Activated T-helper 1 cell treated with Interleukin-2 at 50 U/mL for 16 hours (primary cell): ENCODE results near the gene DYRK1A.
"Not testable (repeated sequence)": the region's sequence is repeated elsewhere in the genome, so short reads cannot be mapped to it uniquely, and the experiment has no call there.

ENCODE experiments used
- DNase-seq: peaks from one replicate; pipeline ENCODE4 v3.0.0-alpha.2; 2020; ENCODE audit warnings: low read depth

The DYRK1A gene

GRCh38 chr21:37366482-37367316 is at the start of gene DYRK1A:
Gene DYRK1A, plus strand, starts transcription at chr21:37366773. Its CDS starts 53,602 bp downstream, at chr21:37420375.
- DNase-seq: peak; percentile 98

GRCh38 chr21:37319551-37319950 is 47.0 kb upstream of the DYRK1A start:
- no peak for DNase-seq

DNA sequence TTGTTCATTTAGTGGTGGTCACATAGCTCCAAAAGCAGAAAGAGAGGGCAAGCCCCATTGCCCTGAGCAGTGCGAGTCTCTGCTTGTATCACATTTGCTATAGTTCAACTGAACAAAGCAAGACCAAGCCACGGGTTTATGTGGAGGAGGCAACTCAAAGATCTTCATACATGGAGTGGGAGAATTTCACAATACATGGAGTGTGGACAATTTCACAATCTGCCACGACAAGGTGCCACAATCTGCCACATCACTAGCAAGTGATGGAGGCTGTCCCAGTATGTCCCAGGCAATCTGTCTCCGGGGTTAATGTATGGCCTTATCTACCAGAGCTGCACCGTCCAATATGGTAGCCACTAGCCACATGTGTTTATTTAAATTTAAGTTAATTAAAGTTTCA is 44.5 kb upstream of the DYRK1A start:
- no peak for DNase-seq

- no peak for DNase-seq
Observed at GRCh38 chr21:37324558-37324957, 42.0 kb upstream of the DYRK1A start.

GRCh38 chr21:37328147-37328546 is 38.4 kb upstream of the DYRK1A start:
- DNase-seq: not testable (repeated sequence)

DNA sequence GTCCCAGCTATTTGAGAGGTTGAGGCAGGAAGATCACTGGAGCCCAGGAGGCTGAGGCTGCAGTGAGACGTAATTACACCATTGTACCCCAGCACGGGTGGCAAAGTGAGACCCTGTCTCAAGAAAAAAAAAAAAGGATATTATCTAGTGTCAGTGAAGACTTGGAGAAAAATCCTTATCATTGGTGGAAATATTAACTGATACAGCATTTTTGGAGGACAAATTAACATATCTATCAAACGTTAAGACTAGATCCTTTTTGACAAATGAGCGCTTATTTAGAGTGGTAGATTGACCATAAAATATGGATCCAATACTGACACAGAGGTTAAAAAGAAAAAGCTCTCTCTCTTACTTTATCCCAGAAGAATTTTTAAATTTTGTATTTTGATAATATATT is 35.2 kb upstream of the DYRK1A start:
- no peak for DNase-seq

DNA sequence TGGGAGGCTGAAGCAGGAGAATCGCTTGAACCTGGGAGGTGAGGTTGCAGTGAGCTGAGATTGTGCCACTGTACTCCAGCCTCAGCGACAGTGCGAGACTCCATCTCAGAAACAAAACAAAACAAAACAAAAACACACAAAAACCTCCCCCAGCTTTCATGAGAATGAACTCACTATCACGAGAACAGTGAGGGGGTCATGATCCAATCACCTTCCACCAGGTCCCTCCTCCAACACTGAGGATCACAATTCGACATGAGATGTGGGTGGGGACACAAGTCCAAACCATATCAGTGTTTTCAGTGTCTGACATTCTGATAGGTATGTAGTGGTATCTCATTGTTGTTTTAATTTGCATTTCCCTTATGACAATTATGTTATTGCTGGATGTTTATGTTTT is 31.5 kb upstream of the DYRK1A start:
- DNase-seq: no peak

DNA sequence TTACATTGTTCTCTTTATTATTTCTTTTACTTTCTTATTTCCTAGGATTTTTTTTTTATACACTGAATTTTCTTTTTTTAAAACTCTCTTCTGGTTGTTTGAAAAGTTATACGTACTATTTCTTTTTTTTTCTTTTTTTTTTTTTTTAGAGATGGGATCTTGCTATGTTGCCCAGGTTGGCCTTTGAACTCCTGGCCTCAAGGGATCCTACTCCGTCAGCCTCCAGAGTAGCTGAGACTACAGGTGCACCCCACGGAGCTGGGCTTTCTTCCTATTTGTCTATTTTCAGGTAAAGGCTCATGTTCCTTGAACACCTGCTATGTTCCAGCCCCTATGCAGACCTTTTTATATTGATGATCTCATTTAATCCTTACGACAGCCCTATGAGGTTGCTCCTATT is 29.4 kb upstream of the DYRK1A start:
- DNase-seq: no peak

GRCh38 chr21:37337831-37338230 is 28.7 kb upstream of the DYRK1A start:
- no peak for DNase-seq

DNA sequence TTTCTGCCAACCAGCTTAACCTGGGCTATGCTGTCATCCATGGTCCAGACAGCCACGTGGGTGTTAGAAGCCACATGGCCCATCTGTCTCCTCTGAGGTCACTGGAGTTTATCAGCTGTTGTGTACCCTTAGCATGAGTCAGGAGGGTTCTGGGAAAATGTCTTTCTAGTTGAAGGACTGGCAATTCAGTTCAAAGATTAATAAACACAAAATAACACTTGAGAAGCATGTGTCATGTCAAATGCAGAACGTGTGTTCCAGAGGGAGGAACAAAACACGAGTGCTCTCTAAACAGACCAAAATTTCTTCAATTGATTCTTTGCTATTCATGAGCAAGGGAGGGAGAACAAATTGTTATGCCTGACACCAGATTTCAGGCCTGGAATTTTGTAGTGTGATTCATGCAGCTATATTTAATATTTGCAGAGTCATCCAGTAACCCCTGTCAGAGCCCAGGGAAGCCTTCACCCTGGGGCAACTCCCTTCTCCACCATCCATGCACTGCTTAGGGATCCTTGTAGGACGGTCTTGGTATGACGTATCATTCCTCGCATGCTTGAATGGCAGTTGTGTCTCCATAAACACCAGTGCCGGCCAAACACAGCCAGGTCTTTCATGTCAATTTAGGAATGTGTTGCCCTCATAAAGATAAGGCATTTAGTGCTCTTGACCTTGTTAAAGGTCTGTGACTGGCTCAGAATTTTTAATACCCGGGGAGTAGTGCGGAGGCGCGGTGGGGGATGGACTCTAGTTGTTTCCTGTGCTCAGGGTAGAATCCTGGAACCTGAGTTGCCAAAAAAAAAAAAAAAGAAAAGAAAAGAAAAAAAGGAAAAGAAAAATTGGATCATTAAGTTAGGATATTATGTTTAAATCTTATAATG is 27.7 kb upstream of the DYRK1A start:
- no peak for DNase-seq

DNA sequence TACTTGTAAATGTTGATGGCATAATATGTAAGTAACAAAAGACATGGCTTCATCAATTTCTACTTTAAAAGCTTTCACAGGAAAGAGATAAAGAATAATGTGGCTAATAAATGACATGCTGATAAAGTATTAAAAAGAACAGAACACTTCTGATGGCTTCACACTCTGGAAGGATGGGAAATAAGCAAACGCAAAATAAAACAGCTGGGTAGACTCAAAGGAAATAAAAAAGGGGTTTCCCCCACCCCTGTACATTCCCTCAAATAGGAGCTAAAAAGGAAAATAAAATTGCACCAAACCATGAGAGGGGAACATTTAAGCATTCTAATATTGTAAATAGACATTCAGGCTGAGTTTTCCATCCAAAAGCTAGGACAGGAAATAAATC is 27.0 kb upstream of the DYRK1A start:
- DNase-seq: no peak

GRCh38 chr21:37341254-37341960 is 25.2 kb upstream of the DYRK1A start:
- DNase-seq: no peak

DNA sequence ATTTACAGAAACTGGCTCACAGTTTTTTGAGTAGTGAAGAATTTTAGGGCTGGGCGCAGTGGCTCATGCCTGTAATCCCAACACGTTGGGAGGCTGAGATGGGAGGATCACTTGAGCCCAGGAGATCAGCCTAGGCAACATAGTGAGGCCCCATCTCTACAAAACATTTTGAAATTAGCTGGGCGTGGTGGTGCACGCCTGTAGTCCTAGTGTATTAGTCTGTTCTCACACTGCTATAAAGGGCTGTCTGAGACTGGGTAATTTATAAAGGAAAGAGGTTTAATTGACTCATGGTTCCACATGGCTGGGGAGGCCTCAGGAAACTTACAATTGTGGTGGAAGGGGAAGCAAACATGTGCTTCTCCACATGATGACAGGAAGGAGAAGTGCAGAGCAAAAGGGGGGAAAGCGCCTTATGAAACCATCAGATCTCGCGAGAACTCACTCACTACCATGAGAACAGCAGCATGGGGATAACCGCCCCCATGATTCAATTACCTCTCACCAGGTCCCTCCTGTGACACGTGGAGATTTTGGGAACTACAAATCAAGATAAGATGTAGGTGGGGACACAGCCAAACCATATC is 24.4 kb upstream of the DYRK1A start:
- no peak for DNase-seq

DNA sequence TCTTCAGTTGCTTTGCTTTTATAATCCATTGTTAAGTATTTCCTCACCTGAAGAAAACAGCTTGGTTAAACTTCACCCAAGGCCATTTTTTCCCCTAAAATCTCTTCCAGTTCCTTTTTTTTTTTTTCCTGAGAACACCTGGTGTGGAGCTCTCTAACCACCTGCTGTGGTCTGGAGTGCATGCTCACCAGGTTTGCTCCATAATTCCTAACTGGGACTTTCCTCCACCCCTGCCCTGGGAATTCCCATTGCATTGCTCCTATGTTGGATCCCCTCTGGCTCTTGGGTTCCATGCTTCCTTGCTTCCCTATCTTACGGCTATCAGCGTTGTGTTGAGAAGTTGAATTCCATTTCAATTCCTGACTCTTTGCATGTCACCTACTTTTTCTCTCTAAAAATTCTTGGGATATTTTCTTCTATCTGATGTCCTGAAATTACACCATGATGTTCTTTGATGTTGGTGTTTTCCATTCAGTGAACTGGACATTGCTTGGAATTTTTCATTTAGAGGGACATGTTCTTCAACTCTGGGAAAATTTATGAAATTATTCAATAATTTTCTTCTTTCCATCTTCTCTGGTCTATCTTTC is 19.6 kb upstream of the DYRK1A start:
- DNase-seq: no peak

DNA sequence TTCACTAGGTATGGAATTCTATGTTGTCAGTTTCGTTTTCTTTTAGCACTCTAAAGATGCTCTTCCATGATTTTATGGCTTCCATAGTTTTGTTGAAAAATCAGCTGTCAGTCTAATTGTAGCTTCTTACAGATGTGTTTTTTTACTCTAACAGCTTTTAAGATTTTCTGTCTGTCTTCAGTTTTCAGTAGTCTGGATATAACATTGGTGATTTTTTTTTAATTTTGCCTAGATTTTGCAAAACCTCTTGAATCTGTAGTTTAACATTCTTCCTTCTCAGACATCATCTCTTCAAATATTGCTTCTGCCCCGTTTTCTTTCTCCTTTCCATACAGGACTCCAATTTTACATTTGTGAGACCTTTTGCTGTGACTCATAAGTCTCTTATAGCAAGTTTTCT is 17.9 kb upstream of the DYRK1A start:
- DNase-seq: no peak

GRCh38 chr21:37350472-37350871 is 16.1 kb upstream of the DYRK1A start:
- DNase-seq: no peak

DNA sequence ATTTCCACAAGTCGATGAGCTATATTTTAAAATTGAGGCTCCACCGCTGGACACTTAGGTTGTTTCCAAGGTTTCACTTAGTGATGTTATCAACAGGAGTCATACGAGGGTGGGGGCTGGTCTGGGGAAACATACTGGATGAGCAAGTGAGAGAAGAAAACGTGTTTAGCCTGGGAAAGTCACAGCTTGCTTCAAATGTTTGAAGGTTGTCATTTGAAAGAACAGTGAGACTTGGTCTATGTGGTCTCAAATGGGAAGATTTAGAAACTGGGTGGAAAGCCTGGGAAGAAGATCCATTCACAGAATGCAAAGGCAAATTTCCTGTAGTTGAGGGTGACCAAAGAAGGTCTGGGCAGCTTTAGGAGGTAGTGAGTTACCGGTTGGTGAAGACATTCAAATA is 9.9 kb upstream of the DYRK1A start:
- DNase-seq: no peak

- DNase-seq: no peak
Observed at GRCh38 chr21:37357691-37358090, 8.9 kb upstream of the DYRK1A start.

- no peak for DNase-seq
Observed at GRCh38 chr21:37358397-37358796, 8.2 kb upstream of the DYRK1A start.

GRCh38 chr21:37363936-37364335 is 2.6 kb upstream of the DYRK1A start:
- no peak for DNase-seq

GRCh38 chr21:37364722-37365121 is 1.9 kb upstream of the DYRK1A start:
- no peak for DNase-seq
